ENCODE measurements around the gene ZNF43.
"Not testable (repeated sequence)": the region's sequence is repeated elsewhere in the genome, so short reads cannot be mapped to it uniquely, and the experiment has no call there.

Gene ZNF43

GRCh38 chr19:21755555-21755954, 80.4 kb downstream of the ZNF43 start:
- H3K4me3 Mint-ChIP-seq, H3K27ac Mint-ChIP-seq, ATAC-seq, H3K4me1 Mint-ChIP-seq, H3K27me3 Mint-ChIP-seq, H3K9me3 Mint-ChIP-seq: not testable (repeated sequence)
- peaks cover 92% of the 10 kb centered on the region for H3K36me3 Mint-ChIP-seq

Data from stimulated activated memory B cell treated with anti-CD40 and anti-IgM and Interleukin-4, amounts not matched to agents 10 μg/mL and 1 μg/mL and 100 μg/mL, for 72 hours (primary cell).